Activated CD4-positive, CD25-positive, alpha-beta regulatory T cell treated with anti-CD3 and anti-CD28 coated beads, Interleukin-2, amount 50 U/mL, for 16 hours (primary cell): ENCODE results near the gene RAB35.

ENCODE experiments used
- DNase-seq: peaks from one replicate; pipeline ENCODE4 v3.0.0-alpha.2; 2020; ENCODE audit warnings: low read depth, low spot score

RAB35 gene

GRCh38 chr12:120116441-120116791, at the start of gene RAB35:
TSS of gene RAB35 (minus strand) at chr12:120116753. CDS start at chr12:120116650, 103 bp downstream.
- no peak for DNase-seq

- DNase-seq = no peak
Measured at GRCh38 chr12:120164293-120164692, 47.7 kb upstream of the RAB35 start.

DNA sequence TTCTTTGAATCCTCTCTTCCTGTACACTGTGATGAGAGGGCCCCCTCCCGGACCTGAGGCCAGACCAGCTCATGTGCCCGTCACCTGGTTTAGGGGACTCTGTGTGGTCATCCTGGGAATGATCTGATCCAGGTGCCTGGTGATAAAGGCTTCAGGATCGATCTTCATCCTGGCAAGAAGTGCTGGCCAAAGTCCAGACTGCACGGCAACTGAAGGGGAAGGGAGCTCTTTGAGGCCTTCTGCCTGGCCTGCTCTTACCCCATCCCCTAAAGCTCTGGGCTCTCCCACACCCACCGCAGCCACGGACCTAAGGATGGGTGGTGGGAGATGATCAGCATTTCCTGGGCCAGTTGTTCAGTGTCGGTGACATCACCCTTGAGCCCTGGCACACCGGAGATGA, 46.2 kb upstream of the RAB35 start:
- DNase-seq = no peak

- no peak for DNase-seq
Measured at GRCh38 chr12:120161852-120162251, 45.3 kb upstream of the RAB35 start.

DNA sequence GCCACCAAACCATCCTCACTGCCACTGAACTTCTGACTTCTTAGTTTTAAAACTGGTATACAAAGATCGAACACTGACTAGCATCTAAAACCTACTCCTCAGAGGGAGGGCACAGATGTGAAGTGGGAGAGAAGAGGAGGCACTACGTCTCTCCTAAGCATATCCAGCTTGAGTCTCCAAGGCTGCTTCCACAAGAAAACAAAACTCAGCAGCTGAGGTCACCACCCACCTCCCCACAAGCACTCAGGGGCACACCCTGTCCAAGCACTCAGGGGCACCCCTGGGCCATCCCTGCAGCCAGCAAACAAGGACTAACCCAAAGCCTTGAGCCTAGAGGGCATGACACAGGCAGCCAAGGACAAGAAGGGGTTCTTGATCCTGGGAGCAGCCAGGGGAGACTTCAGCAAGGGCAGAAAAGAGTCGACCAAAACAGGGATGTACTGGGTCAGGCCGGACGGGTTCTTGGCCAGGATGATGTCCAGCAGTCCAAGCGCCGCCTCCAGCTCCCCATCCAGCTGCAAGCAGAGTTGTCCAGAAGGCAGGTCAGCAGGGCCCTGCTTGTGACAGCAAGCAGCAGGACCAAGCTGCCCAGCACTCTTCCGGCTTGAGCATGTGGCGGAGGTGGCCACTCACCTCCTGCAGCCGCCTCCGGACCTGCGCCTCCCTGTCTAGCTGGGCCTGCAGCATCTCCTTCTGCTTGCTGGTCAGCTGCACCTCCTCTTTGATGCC, 43.1 kb upstream of the RAB35 start:
- DNase-seq = no peak

- no peak for DNase-seq
Measured at GRCh38 chr12:120158351-120158750, 41.8 kb upstream of the RAB35 start.

DNA sequence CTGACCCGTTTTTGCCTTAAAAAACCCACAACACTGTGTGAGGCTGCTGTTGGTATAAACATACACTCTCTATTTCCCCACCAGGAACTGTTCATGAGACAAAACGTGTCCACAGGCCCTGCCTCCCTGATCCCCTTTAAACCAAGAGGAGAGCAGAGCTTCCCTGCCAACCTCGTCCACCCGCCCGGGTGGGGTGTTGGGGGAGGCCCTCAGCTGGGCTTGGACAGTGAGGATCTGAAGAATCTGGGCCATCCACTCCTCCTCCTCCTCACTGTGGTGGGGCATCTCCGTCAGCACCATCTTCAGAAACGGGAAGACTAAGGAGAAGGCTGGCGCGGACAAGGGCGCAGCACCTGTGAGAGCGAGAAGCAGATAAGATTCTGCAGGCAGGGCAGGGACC, 41.1 kb upstream of the RAB35 start:
- no peak for DNase-seq

GRCh38 chr12:120156315-120157259, 40.0 kb upstream of the RAB35 start:
- DNase-seq = no peak

GRCh38 chr12:120155072-120155471, 38.5 kb upstream of the RAB35 start:
- DNase-seq = no peak

GRCh38 chr12:120150919-120151525, 34.5 kb upstream of the RAB35 start:
- DNase-seq = no peak

DNA sequence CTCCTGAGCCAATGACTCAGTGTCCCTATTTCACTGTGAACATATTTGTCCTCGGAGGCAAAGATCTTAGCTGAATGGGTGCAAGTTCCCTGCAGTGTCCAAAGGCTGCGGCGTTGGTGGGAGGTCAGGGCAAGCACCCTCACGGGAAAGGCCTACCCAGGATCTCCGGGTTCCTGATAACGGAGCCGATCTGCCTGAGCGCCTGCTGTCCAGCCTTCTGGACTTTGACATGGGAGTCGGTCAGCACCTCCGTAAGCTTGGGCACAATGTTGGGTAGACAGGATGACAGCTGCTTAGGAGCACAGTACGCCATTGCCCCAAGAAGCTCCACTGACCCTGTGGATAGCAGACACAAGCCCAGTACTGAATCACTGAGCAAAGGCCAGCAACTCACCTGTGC, 31.5 kb upstream of the RAB35 start:
- no peak for DNase-seq

DNA sequence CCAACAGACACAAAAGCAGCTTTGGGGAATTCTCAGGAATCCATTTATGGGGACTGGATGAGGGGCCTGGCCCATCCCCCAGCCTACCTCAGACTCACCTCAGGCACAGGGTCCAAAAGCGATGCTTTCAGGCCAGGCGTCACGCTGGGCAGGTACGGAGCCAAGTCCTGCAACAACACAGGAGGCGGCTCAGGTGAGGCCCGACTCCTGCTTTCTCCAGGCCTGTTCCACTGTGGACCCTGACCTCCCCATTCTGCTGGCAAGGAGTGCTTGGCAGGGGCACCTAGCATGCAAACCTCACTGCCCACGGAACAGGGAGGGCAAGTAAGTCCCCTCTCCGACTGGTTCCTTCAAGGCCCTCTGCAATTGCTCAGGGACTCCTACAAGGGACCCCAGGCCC, 28.6 kb upstream of the RAB35 start:
- DNase-seq = no peak

DNA sequence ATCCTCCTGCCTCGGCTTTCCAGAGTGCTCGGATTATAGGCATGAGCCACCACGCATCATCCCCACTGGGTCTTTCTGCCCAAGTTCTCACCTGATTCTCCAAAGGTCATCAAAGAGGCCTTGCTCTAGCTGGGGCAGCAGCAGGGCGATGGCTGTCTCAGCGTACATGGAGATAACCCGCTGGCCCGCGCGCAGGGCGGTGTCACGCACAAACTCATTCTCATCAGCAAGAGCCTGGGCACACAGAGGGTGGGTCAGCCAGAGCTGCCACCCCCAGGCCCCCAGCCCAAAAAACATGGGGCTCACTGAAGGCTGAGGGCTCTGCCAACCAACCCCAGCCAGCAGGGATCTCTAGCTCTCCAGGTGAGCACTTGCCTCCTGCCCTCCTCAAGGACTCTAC, 27.7 kb upstream of the RAB35 start:
- DNase-seq = no peak

- no peak for DNase-seq
Measured at GRCh38 chr12:120142231-120142877, 25.8 kb upstream of the RAB35 start.

DNA sequence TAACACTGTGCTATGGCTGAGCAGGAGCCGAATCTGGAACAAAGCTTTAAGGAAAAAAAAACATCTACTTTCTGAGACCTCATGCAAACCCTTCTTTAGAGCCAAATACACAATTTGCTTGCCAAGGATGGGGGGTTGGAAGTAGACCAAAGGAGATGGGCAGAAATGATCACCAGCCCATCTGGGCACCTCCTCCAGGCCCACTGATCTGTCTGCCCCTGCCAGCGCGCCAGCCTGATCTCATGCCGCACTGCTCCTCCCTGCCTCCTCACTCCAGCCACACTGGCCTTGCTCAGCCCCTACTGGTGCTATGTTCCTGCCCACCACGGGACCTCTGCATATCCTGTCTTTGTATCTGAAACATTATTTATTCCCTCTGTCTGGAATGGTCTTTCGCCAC, 24.8 kb upstream of the RAB35 start:
- DNase-seq = no peak

DNA sequence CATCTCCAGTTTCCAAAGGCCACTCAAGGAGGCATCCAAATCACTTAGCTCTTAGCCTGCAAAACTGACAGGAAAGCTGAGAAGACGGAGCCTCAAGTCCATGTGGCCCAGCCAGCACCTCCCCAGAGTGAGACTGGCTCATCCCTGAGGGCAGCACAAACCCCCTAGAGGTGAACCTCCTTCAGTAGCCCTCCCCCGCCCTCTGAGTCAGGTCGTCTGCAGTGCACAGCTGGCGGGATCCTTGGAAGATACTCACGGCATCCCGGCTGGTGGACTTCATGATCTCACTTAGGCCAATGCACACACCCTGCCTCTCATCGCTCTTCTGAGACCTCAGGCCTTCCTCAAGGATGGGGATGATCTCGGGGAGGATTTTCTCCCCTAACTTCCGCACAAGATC, 24.1 kb upstream of the RAB35 start:
- DNase-seq = no peak

DNA sequence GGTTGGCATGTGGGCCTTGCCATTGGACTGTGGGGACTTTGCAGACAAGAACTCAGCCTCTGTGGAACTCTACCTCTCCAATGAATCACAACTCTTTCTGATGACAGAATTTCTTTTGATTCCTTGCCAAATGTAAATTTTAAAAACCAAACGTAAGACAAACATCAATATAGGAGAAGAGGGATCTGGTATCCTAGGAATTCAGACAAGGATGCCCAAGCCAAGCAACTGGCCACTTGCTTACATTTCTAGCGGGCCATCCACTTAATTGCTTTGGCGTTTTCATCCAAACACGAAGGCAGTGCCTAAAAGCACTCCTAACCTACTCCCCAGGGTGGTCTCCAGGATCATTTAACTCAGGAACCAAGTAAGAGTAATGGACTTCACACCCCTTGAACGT, 23.4 kb upstream of the RAB35 start:
- no peak for DNase-seq

DNA sequence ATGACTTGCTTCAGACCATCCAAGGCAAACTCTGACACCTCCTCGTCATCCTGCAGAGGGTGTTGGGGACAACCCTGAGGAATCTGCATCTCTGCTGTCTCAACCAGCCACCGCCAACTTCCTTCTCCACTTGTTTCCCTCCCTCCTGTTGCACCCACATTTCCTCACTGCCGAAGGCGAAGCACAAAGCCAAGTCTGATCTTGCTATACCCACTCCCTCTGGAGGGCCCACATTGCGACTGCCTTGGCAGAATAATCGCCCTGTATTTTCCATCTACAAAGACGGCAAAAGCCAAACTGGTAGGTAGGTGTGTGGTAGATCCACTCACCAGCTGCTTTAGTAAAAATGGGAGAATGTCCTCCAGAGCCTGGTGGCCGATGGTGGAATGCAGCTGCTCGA, 21.8 kb upstream of the RAB35 start:
- no peak for DNase-seq

DNA sequence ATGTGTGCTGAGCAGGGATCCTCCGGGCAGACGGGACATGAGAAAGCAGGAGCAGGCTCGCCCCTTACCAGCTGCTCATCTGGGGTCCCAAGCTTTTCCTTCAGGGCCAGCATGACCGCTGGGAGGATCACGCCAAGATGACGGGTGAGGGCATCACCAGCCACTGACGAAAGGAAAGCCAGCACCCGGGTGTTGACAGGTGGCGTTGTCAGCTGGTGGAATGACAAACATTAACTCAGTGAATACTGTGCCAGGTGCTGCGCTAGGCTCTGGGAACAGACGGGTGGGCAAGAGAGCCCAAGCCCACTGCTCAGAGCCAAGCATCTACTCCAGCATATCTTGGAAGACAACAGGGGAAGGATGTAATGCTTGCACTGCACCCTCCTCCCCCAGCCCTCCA, 21.3 kb upstream of the RAB35 start:
- DNase-seq = no peak

DNA sequence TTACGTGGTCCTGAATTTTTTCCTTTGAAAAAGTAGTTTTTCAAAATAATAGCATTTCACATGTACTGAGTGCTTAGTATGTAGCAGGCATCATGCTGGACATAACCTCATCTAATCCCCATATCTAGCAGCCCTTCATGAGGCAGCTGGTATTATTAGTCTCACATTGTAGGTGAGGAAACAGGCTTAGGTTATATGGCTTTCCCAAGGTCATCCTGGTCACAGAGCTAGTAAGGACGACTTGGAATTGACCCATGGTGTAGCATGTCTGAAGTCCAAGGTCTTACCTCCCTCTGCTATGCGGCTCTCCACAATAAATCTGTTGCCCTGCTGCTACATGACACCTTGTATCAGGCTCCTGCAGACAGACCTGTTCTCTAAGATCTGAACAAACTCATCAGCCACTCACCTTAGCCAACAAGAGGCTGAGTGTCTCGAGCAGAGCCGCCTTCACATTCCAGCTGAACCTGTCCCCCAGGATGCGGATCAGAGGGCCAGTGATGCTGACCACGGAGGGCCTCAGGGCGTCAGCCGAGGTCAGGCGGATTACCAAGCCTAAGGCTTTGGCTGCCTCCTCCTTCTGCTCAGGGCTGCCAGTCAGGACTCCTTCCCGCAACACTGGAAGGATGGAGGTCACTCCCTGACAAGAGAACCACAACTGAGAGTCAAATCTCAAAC, 19.7 kb upstream of the RAB35 start:
- DNase-seq = no peak

DNA sequence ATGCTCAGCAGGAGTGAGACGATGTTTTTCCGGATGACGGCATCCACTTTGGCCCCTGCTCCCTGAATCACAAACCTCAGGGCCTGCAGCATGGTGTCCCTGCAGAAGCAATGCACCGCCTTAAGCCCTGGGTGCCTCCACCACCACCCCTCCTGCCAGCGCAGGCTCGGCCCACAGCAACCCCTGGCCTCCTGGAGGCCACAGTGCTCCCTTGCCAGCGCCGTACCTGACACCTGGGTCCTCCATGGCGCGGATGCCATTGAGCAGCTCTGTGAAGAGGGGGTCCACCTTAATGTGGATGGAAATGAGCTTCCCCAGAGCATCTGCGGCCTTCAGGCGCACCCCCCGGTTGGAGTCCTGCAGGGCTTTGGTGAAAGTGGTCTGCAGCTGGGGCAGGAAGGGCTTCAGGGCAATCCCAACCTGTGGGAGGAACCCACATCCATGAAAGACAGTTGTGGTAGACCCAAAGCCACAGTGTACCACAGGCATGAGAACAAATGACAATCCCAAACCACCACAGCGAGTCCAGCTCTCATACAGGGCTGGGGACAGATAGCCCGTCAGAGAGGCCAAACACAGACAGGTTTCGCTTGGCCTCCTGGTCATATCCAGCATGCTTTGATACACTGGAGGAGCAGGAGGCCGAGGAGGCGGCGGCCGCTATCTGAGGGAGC, 17.9 kb upstream of the RAB35 start:
- DNase-seq = no peak
